Testis (tissue), 3 donors: ENCODE data around the gene CAMTA1. TPM values are rescaled to one million over a fixed set of nuclear protein-coding genes. Genes with fewer than 3 reads are reported as not detected.
A peak's percentile ranks its signal among the peaks of the same experiment; 100 is the strongest.

Experiments used
- DNase-seq: peaks from one replicate; pipeline ENCODE4 v3.0.0-alpha.2; 2019
- H3K27ac ChIP-seq, 2 donors: fragments of 200-600 bp; sonication (generic); one replicate each; pipeline ENCODE4 v1.5.1; 2019
- H3K27me3 ChIP-seq: fragments of 200-600 bp; sonication (generic); one replicate; pipeline ENCODE4 v1.5.1; 2019
- H3K36me3 ChIP-seq: fragments of 200-600 bp; sonication (generic); one replicate; pipeline ENCODE4 v1.5.1; 2017; ENCODE audit warnings: low read depth; ENCODE audit errors: missing control alignments
- H3K4me1 ChIP-seq: fragments of 200-600 bp; sonication (generic); one replicate; pipeline ENCODE4 v1.5.1; 2019
- H3K4me3 ChIP-seq, 2 donors: fragments of 200-600 bp; sonication (generic); one replicate each; pipeline ENCODE4 v1.5.1; 2017 to 2019
- H3K9me3 ChIP-seq: fragments of 200-600 bp; sonication (generic); one replicate; pipeline ENCODE4 v1.5.1; 2017
- CTCF ChIP-seq, 3 experiments: fragments of 450-650 bp in 2 of 3; fragments of 200-600 bp in 1 of 3; sonication (generic) in 1 of 3; IDR thresholded peaks; one replicate each; pipeline ENCODE4 v1.5.1; 2016 to 2019; ENCODE audit warnings: antibody characterized with exemption in 3 of 3, mild to moderate bottlenecking in 2 of 3, moderate library complexity in 1 of 3
- POLR2A ChIP-seq: fragments of 450-650 bp; IDR thresholded peaks from one replicate; pipeline ENCODE4 v1.6.1; 2017; ENCODE audit warnings: antibody characterized with exemption, mild to moderate bottlenecking, moderate library complexity
- WGBS, 2 donors: methylation state at CpG; one replicate each; pipeline ENCODE4 v1.1.5; 2018; 5-methylcytosine and 5-hydroxymethylcytosine counted together
- intact Hi-C: fragments of 100-400 bp; cut with DNase I; formaldehyde crosslinking; loops from one replicate; pipeline ENCODE4 v1.15.1; 2023; ENCODE audit warnings: low total_unique reads
- polyA plus RNA-seq: library from polyadenylated mRNA; stranded (reverse); fragments of 350-450 nt; fragmentation: Illumina TruSeq; extraction: RNeasy Lipid Tissue Mini Kit (QIAGEN cat#74804); gene quantifications from one replicate; pipeline ENCODE4 v1.2.3, GENCODE V29; 2014; ENCODE audit warnings: low read depth, low replicate concordance; ENCODE audit not compliant: insufficient read depth
- total RNA-seq, 2 donors: library from RNA; depleted of rRNA; stranded (reverse); fragments of >200 nt; gene quantifications; one replicate each; pipeline ENCODE4 v1.2.3, GENCODE V29; 2016

CAMTA1 gene
- total and polyA plus RNA-seq, 3 donors from 2014 or later: 116 to 158 (median 119) TPM

- H3K27ac ChIP-seq: no peak overlapping the region
- no peak overlapping the region for H3K4me3 ChIP-seq
- H3K27me3 ChIP-seq: no peaks in the 10 kb centered on the region
- no peaks in the 10 kb centered on the region for H3K36me3 ChIP-seq
- H3K4me1 ChIP-seq: no peaks in the 10 kb centered on the region
- no peak for DNase-seq
- no peaks in the 10 kb centered on the region for H3K9me3 ChIP-seq
- WGBS, 2 donors: 76 to 77% methylated on average over 17 of the region's 17 CpGs
- intact Hi-C loops: no loop called here
- TF ChIP-seq POLR2A (no peak), CTCF (IDR thresholded peaks at IDR 0.05) (no peak)
Measured at GRCh38 chr1:7694600-7695496, 909.6 kb downstream of the CAMTA1 start.

GRCh38 chr1:7695497-7696117 is 910.4 kb downstream of the CAMTA1 start:
- intact Hi-C loops: no loop called here
- no peaks in the 10 kb centered on the region for H3K9me3 ChIP-seq
- H3K4me1 ChIP-seq: no peaks in the 10 kb centered on the region
- H3K27ac ChIP-seq: no peak overlapping the region
- 78 to 89% methylated on average over 6 of the region's 6 CpGs for WGBS, 2 donors
- H3K27me3 ChIP-seq: no peaks in the 10 kb centered on the region
- H3K36me3 ChIP-seq: no peaks in the 10 kb centered on the region
- H3K4me3 ChIP-seq: no peak overlapping the region
- TF ChIP-seq CTCF (IDR thresholded peaks at IDR 0.05) (no peak), POLR2A (no peak)
- DNase-seq: no peak

GRCh38 chr1:7698641-7699040 is 913.4 kb downstream of the CAMTA1 start:
- no peak for DNase-seq
- intact Hi-C loops: no loop called here
- Histone ChIP-seq H3K36me3 (no peaks in the 10 kb centered on the region), H3K9me3 (no peaks in the 10 kb centered on the region), H3K4me1 (no peaks in the 10 kb centered on the region), H3K27ac (no peak overlapping the region), H3K27me3 (no peaks in the 10 kb centered on the region), H3K4me3 (no peak overlapping the region)
- 87 to 91% methylated on average over 7 of the region's 7 CpGs for WGBS, 2 donors
- TF ChIP-seq POLR2A (no peak), CTCF (IDR thresholded peaks at IDR 0.05) (no peak)

- 18 to 20% methylated on average over 5 of the region's 5 CpGs for WGBS, 2 donors
- Histone ChIP-seq H3K27me3 (no peaks in the 10 kb centered on the region), H3K9me3 (no peaks in the 10 kb centered on the region), H3K27ac (no peak overlapping the region), H3K4me3 (no peak overlapping the region), H3K36me3 (no peaks in the 10 kb centered on the region), H3K4me1 (no peaks in the 10 kb centered on the region)
- intact Hi-C loops: no loop called here
- TF ChIP-seq POLR2A: no peak
- no peak for DNase-seq
Measured at GRCh38 chr1:7702365-7702764, 917.1 kb downstream of the CAMTA1 start.

DNA sequence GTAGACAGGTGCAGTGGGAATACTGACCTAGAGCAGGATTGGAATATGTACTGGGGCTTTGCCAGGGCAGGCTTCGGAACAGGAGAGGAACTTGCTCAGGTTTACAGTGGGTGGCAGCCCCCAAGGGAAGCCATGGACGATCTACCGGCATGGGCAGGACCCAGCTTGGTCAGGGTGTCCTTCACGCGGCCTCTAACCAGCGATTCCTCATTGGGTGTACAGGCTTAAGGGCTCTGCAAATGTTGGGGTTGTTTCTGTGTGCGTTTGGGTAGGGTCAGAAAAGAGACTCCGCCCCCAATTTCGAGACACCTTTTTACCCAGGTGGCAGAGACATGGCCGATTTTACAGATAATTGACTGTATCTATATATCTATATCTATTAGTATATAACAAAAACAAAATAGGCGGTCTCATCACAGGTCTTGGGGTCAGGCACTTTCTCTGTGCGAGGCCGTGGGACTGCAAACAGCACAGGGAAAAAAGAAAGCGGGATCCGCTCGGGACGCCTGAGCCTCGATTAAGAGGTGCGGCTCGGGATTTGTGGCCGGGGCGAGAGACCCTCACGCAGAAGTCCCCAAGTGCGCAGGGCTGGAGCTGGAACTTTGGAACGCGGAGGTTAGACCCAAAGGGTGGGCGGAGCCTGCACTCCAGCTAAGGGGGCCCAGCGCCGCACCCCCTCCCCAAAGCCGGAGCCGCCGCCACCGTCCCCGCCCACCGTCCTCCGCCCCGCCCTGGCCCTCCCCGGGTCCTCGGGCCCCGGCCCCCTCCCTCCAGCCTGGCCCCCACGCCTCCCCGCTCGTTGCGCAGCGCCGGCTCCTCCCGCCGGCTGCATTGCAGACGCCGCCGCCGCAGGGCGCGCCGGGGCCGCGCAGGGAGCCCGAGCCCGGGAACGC is 918.3 kb downstream of the CAMTA1 start:
- intact Hi-C loops: no loop called here
- Histone ChIP-seq H3K27me3 (no peaks in the 10 kb centered on the region), H3K36me3 (no peaks in the 10 kb centered on the region), H3K4me1 (no peaks in the 10 kb centered on the region), H3K9me3 (no peaks in the 10 kb centered on the region), H3K4me3 (peak overlapping the region; percentile 49 to 55), H3K27ac (peak overlapping the region in 1 of 2 donors; percentile 24)
- TF ChIP-seq CTCF (IDR thresholded peaks at IDR 0.05) (no peak), POLR2A (no peak)
- peak; percentile 40 for DNase-seq
- WGBS, 2 donors: 10 to 15% methylated on average over 24 to 40 of the region's 60 CpGs
